ENCODE data around the gene NANOGP8. TPM values are rescaled to one million over a fixed set of nuclear protein-coding genes. Genes with fewer than 3 reads are reported as not detected.
"Not testable (repeated sequence)": the region's sequence is repeated elsewhere in the genome, so short reads cannot be mapped to it uniquely, and the experiment has no call there.

The NANOGP8 gene
- total RNA-seq, 2 experiments from 2014 or later: not detected

DNA sequence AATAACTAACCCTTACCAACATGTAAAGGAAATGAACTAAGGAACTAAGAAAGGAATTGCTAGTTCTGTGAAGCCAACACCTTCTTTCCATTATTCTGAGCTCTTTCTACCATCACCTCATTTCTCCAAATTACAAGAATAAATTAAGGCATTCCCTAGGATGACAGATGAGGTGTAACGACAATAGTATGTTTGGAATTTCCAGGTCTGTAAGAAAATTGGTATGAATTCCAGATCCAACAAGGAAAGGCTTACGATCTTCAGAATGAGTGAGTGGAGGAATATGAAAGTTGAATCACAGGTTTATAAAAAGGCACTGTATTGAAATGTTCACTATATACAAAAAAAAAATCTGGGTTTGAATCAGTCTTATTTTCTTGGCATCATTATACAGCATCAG, 4.5 kb upstream of the NANOGP8 start:
- Mint-ChIP-seq H3K27me3 (ENCODE audit: low read depth) (no peaks in the 10 kb centered on the region), H3K4me1 (ENCODE audit: low read depth) (no peaks in the 10 kb centered on the region), H3K36me3 (ENCODE audit: low read depth) (peaks cover 2% of the 10 kb centered on the region), H3K4me3 (no peak overlapping the region), H3K9me3 (no peaks in the 10 kb centered on the region), H3K27ac (no peak overlapping the region)
- CTCF ChIA-PET: no interaction called here
- DNase-seq: no peak
- intact Hi-C loops (cut with micrococcal nuclease): no loop called here

DNA sequence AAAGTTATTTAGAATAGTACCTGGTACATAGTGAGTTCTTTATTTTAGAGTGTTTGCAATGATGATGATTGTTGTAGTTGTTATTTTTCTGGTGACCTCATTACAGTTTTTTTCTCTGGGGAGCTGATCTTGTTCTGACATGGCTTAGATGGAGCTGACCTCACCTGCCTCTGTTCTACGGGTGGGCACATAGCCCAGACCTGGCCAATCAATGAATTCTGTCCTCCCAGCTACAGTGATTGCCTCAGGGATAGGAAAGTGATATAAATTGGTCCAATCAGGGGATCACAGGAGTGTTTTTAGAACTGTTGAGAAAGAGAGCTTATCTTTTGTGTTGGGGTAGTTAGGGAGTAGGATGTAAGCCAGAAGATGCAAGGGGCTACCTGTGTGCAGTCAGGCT, 3.2 kb upstream of the NANOGP8 start:
- intact Hi-C loops (cut with micrococcal nuclease): no loop called here
- no peak overlapping the region for H3K4me3 Mint-ChIP-seq
- no peak overlapping the region for H3K27ac Mint-ChIP-seq
- CTCF ChIA-PET: no interaction called here
- H3K27me3 Mint-ChIP-seq (ENCODE audit: low read depth): no peaks in the 10 kb centered on the region
- peaks cover 2% of the 10 kb centered on the region for H3K36me3 Mint-ChIP-seq (ENCODE audit: low read depth)
- DNase-seq: no peak
- no peaks in the 10 kb centered on the region for H3K9me3 Mint-ChIP-seq
- no peaks in the 10 kb centered on the region for H3K4me1 Mint-ChIP-seq (ENCODE audit: low read depth)

DNA sequence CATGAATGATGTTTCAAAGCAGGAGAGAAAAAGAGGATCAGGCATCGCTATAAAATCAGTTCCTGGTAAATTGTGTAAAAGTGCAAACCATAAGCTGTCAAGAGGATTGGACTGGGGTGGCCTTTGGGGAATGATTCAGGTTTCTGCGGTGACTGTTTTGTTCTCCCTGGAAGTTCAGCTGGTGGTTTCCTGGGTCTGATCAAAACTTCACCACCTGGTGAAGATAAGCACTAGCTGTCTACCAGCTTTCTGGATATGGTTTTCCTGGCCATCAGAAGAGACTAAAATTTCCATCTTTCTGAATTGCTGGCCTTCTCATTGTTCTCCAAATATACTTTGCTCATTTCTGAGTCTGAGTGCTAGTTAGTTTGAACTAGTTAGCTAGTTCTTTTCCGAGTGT, 2.7 kb upstream of the NANOGP8 start:
- Mint-ChIP-seq H3K4me1 (ENCODE audit: low read depth) (no peaks in the 10 kb centered on the region), H3K4me3 (no peak overlapping the region), H3K36me3 (ENCODE audit: low read depth) (peaks cover 2% of the 10 kb centered on the region), H3K27ac (no peak overlapping the region), H3K9me3 (no peaks in the 10 kb centered on the region), H3K27me3 (ENCODE audit: low read depth) (no peaks in the 10 kb centered on the region)
- CTCF ChIA-PET: no interaction called here
- intact Hi-C loops (cut with micrococcal nuclease): no loop called here
- DNase-seq: no peak

DNA sequence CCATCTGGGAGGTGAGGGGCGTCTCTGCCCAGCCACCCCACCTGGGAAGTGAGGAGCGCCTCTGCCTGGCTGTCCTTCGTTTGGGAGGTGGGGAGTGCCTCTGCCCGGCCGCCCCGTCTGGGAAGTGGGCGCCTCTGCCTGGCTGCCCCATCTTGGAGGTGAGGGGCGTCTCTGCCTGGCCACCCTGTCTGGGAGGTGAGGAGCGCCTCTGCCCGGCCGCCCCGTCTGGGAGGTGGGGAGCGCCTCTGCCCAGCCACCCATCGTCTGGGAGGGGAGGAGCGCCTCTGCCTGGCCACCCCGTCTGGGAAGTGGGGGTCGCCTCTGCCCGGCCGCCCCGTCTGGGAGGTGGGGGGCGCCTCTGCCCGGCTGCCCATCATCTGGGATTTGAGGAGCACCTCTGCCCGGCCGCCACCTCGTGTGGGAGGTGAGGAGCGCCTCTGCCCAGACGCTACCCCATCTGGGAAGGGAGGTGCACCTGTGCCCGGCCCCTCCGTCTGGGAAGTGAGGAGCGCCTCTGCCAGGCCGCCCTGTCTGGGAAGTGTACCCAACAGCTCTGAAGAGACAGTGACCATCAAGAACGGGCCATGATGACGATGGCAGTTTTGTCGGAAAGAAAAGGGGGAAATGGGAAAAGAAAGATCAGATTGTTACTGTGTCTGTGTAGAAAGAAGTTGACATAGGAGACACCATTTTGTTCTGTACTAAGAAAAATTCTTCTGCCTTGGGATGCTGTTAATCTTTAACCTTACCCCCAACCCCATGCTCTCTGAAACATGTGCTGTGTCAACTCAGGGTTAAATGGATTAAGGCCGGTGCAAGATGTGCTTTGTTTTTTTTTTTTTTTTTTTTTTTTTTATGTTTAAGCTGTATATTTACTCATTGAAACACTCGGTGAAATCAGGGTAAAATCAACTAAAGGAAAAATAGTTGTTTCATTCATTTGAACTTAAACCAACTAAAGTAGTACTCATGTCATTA, 2.4 kb downstream of the NANOGP8 start:
- H3K4me1 Mint-ChIP-seq (ENCODE audit: low read depth); H3K36me3 Mint-ChIP-seq (ENCODE audit: low read depth); H3K27me3 Mint-ChIP-seq (ENCODE audit: low read depth); H3K4me3 Mint-ChIP-seq; H3K9me3 Mint-ChIP-seq; DNase-seq; H3K27ac Mint-ChIP-seq; CTCF ChIA-PET; intact Hi-C loops (cut with micrococcal nuclease): not testable (repeated sequence)

DNA sequence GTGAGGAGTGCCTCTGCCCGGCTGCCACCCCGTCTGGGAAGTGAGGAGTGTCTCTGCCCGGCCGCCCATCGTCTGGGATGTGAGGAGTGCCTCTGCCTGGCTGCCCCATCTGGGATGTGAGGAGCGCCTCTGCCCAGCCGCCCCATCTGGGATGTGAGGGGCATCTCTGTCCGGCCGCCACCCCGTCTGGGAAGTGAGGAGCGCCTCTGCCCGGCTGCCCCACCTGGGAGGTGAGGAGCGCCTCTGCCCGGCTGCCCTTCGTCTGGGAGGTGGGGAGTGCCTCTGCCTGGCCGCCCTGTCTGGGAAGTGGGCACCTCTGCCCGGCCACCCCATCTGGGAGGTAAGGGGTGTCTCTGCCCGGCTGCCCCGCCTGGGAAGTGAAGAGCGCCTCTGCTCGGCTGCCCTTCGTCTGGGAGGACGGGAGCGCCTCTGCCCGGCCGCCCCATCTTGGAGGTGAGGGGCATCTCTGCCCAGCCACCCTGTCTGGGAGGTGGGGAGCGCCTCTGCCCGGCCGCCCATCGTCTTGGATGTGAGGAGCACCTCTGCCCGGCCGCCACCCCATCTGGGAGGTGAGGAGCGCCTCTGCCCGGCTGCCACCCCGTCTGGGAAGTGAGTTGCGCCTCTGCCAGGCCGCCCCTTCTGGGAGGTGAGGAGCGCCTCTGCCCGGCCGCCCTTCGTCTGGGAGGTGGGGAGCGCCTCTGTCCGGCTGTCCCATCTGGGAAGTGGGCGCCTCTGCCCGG, 3.3 kb downstream of the NANOGP8 start:
- CTCF ChIA-PET; H3K4me3 Mint-ChIP-seq; H3K4me1 Mint-ChIP-seq (ENCODE audit: low read depth); intact Hi-C loops (cut with micrococcal nuclease); H3K27me3 Mint-ChIP-seq (ENCODE audit: low read depth); H3K36me3 Mint-ChIP-seq (ENCODE audit: low read depth); DNase-seq; H3K9me3 Mint-ChIP-seq; H3K27ac Mint-ChIP-seq: not testable (repeated sequence)

DNA sequence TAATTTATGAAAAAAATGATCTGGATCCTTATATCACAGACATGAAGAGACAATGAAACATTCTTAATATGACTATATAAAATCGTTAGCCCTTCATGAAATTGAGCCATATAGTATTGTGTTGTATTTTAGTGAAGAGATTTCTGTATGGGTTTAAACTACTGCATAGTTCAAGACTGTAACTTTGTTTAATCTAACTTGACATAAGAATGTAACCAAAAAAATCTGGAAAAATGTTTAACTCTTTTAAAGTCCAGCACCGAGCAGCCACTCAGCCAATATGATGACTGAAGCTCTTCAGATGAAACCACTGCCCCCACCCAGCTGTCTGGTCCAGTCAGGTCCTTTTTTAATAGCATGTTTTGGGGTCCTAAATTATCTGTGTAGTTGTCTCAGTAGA, 4.9 kb downstream of the NANOGP8 start:
- Mint-ChIP-seq H3K4me1 (ENCODE audit: low read depth) (no peaks in the 10 kb centered on the region), H3K27ac (no peak overlapping the region), H3K4me3 (no peak overlapping the region), H3K27me3 (ENCODE audit: low read depth) (no peaks in the 10 kb centered on the region), H3K9me3 (no peaks in the 10 kb centered on the region), H3K36me3 (ENCODE audit: low read depth) (no peaks in the 10 kb centered on the region)
- no peak for DNase-seq
- intact Hi-C loops (cut with micrococcal nuclease): no loop called here
- CTCF ChIA-PET: interaction anchor here (1.1 to 5.0 kb wide), 3 partner anchors 28 to 364 kb away, joined by 3 to 39 read pairs (median 3); no protein-coding TSS in a partner anchor

DNA sequence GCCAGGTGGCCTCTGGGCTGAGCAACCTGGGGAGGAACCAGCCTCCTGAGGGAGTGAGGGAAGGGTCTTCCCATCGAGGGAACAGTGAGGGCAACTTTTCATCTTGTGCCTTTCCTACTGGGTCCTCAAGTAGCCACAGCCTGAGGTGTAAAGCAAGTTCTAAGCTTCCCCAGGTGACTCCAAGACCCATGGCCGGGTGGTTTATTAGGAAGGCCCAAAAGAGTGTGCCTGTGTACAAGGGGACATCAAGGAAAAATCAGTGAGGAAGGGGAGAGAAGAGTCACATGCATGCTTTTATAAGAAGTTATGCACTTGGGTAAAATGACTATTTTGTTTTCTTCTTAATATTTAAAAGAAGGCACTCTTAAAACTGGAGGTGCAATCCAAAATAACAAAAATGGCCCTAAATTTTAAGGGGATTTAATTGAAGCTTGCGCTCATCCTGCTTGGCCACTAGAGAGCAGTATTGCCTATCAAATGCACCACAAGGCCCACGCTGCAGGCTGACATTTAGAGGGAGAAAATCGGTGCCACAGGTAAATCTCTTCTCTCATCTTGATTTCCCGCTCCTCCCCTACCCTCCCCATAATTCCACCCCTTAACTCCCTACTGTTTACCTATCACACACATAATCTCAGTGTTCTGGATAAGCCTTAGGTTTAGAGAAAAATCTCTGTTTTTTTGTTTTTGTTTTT, 6.7 kb downstream of the NANOGP8 start:
- DNase-seq: peak; percentile 47
- intact Hi-C loops (cut with micrococcal nuclease): loop anchor here (2.0 kb wide), 2 partner anchors 128 to 366 kb away; no protein-coding TSS in a partner anchor
- H3K4me3 Mint-ChIP-seq: no peak overlapping the region
- no peak overlapping the region for H3K27ac Mint-ChIP-seq
- CTCF ChIA-PET: interaction anchor here (0.8 to 5.0 kb wide), 8 partner anchors 12 to 372 kb away, joined by 3 to 39 read pairs (median 4); no protein-coding TSS in a partner anchor
- H3K36me3 Mint-ChIP-seq (ENCODE audit: low read depth): no peaks in the 10 kb centered on the region
- H3K4me1 Mint-ChIP-seq (ENCODE audit: low read depth): no peaks in the 10 kb centered on the region
- H3K27me3 Mint-ChIP-seq (ENCODE audit: low read depth): no peaks in the 10 kb centered on the region
- no peaks in the 10 kb centered on the region for H3K9me3 Mint-ChIP-seq

DNA sequence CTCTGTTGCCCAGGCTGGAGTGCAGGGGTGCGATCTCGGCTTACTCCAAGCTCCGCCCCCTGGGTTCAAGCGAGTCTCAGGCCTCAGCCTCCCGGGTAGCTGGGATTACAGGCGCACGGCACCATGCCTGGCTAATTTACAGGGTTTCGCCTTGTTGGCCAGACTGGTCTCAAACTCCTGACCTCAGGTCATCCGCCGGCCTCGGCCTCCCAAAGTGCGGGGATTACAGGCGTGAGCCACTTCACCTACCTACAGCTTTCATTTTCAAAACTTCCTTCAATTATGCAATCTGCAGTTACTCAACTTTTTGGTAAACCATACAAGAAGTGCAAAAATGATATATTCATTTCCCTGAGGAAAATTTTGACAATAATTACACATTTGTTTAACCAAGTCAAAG, 14.0 kb downstream of the NANOGP8 start:
- no peak for DNase-seq
- H3K9me3 Mint-ChIP-seq: no peaks in the 10 kb centered on the region
- no peak overlapping the region for H3K27ac Mint-ChIP-seq
- peaks cover under 1% of the 10 kb centered on the region for H3K27me3 Mint-ChIP-seq (ENCODE audit: low read depth)
- H3K4me3 Mint-ChIP-seq: no peak overlapping the region
- intact Hi-C loops (cut with micrococcal nuclease): no loop called here
- no peaks in the 10 kb centered on the region for H3K4me1 Mint-ChIP-seq (ENCODE audit: low read depth)
- CTCF ChIA-PET: no interaction called here
- H3K36me3 Mint-ChIP-seq (ENCODE audit: low read depth): no peaks in the 10 kb centered on the region

DNA sequence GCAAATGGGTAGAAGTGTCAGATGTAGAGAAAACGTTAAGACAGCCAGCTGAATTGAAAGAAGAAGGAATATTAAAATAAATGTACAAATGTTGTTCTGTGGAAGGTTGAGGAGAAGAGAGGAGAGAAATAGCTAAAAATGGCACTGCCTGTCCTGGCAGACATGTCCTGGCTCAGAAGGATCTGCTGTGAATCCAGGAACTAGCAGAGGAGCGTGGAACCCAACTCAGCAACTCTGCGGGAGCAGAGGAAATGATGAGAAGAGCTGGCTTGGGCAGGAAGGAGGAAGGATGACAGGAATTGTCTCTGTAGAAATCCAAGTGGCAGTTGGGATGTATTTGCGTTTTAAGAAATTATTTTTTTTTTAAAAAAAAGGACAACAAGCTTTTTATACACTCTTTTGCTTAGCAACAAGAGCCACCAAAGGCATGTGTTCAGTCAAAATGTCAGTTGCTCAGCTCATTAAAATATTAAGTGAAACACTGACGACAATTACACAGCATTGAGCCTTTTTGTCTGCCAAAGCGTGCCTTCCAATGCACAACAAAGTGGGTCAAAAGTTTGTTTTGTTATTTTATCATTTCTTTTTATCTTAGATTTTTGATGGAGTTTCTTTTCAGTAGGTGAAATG, 16.1 kb downstream of the NANOGP8 start:
- H3K36me3 Mint-ChIP-seq (ENCODE audit: low read depth): no peaks in the 10 kb centered on the region
- peaks cover 3% of the 10 kb centered on the region for H3K27me3 Mint-ChIP-seq (ENCODE audit: low read depth)
- no peak overlapping the region for H3K27ac Mint-ChIP-seq
- no peaks in the 10 kb centered on the region for H3K9me3 Mint-ChIP-seq
- no peak for DNase-seq
- intact Hi-C loops (cut with micrococcal nuclease): no loop called here
- H3K4me3 Mint-ChIP-seq: no peak overlapping the region
- CTCF ChIA-PET: no interaction called here
- H3K4me1 Mint-ChIP-seq (ENCODE audit: low read depth): no peaks in the 10 kb centered on the region

DNA sequence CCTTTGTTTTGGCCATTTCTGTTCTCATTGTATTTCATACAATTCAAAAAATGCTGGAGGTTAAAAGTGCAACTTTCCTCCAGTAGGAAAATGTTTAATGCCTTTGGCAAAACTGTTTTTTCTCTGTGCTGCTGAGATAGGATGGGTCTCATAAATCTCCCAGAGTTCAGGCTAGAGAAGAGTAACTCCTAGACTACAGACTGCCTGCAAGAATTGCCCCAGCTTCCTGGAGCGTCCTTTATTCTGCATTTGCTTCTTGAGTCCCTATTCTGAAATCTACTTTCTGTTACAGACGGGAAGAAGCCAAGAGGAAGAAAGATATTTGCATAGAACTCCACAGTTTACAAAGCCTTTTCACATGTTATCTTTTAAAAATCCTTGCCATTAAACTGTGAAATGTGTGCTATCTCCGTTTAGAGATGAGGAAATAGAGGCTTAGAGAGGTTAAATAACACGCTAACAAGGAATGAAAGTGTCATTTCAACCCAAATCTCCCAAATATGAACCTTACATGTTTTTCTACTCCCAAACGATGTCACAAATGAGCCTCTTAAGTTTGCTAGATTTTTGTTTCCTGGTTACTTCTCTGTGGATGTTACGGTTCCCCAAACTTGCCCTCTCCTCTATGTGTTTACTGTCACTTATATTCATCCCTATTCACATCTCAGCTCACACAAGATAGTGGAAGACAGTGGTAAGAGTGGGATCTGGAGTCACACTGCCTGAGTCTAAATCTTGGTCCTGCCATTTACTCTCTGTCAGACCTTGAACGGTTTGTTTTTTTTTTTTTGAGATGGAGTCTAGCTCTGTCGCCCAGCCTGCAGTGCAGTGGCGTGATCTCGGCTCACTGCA, 17.4 kb downstream of the NANOGP8 start:
- no peak for DNase-seq
- CTCF ChIA-PET: no interaction called here
- H3K9me3 Mint-ChIP-seq: no peaks in the 10 kb centered on the region
- no peak overlapping the region for H3K27ac Mint-ChIP-seq
- no peak overlapping the region for H3K4me3 Mint-ChIP-seq
- H3K4me1 Mint-ChIP-seq (ENCODE audit: low read depth): no peaks in the 10 kb centered on the region
- intact Hi-C loops (cut with micrococcal nuclease): no loop called here
- peaks cover 3% of the 10 kb centered on the region for H3K27me3 Mint-ChIP-seq (ENCODE audit: low read depth)
- no peaks in the 10 kb centered on the region for H3K36me3 Mint-ChIP-seq (ENCODE audit: low read depth)

DNA sequence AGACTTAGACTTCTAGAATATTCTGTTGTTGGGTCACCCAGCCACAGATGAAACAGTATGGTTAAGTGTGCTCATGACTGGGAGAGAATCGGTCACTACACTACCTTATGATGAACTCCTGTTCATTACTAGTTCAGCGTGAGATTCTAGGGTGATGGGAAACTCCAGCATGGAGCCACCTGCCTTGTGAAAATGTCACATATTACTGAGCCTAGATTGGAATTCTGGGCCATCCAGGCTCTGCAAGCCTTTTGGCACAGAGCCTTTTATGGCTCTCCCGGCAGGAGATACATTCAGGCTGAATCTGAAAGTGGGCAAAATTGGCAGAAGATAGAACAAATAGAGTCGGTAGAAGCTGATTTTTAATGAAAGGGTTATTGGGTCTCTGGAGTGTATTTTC, 19.0 kb downstream of the NANOGP8 start:
- no peak for DNase-seq
- CTCF ChIA-PET: no interaction called here
- H3K36me3 Mint-ChIP-seq (ENCODE audit: low read depth): no peaks in the 10 kb centered on the region
- intact Hi-C loops (cut with micrococcal nuclease): no loop called here
- H3K4me1 Mint-ChIP-seq (ENCODE audit: low read depth): no peaks in the 10 kb centered on the region
- H3K4me3 Mint-ChIP-seq: no peak overlapping the region
- no peak overlapping the region for H3K27ac Mint-ChIP-seq
- no peaks in the 10 kb centered on the region for H3K9me3 Mint-ChIP-seq
- H3K27me3 Mint-ChIP-seq (ENCODE audit: low read depth): peaks cover 3% of the 10 kb centered on the region
